Measurements from ENCODE around the gene TSEN15.

GRCh38 chr1:184004935-184005334, 46.6 kb upstream of the TSEN15 start:
- TF ChIP-seq CTCF (IDR thresholded peaks at IDR 0.05): no peak
- no peak for TF ChIP-seq POLR2A (IDR thresholded peaks at IDR 0.05)

Data from body of pancreas (tissue), 4 donors.